Measurements from ENCODE around the gene DGCR8. TPM values are rescaled to one million over a fixed set of nuclear protein-coding genes. Genes with fewer than 3 reads are reported as not detected.

DGCR8 gene
- total and polyA plus RNA-seq, 2 donors = 20.3 to 22.5 TPM

DNA sequence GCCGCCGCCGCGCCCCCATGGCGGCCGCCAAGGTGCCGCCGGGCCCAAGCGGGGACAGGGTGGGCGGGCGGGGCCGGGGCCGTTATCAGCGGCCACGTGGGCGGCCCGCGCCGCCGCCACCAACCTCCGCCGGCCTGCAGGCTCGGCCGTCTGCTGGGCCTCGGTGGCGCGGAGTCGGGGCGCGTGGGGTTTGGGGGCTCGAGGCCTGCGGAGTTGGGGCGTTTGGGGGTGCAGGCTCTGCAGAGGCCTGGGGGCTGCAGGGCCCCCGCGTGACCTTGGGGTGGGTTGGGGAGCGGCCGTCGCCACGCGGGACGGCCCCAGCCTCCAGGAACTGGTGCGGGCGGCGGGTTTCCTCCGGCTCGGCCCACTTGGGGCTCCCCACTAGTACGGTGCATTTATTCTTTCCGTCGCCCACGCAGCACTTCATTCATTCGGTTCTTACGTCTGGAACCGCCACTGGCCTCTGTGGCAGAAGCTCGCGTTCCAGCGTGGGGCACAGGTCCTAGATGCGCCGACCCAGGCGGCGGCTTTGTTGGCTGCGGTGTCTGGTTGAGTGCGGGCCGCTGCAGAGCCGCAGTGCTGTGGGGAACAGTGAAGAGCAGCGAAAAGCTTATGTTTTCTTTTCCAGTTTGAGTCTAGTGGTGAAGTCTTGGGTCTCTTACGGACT lies 37.7 kb downstream of the DGCR8 start:
- H3K27me3 ChIP-seq (ENCODE audit: control insufficient read depth in 2 of 2, insufficient read depth in 1 of 2, low read length in 1 of 2) = no peaks in the 10 kb centered on the region
- H3K9me3 ChIP-seq (ENCODE audit: control insufficient read depth in 2 of 2, insufficient read depth in 1 of 2, low read length in 1 of 2) = no peaks in the 10 kb centered on the region
- peak overlapping the region; percentile 62 to 66 for H3K27ac ChIP-seq (ENCODE audit: low read depth in 1 of 2, low read length in 1 of 2)
- under 1% methylated on average over 66 of the region's 66 CpGs for WGBS
- peak in 2 of 9 donors; percentile 37 to 66 for DNase-seq (ENCODE audit: low read depth in 6 of 9, low spot score in 9 of 9)
- peaks cover 18 to 47% of the 10 kb centered on the region in 2 donors for H3K4me1 ChIP-seq (ENCODE audit: control insufficient read depth in 2 of 2, insufficient read depth in 2 of 2, low read length in 2 of 2)
- H3K4me3 ChIP-seq (ENCODE audit: low read length in 2 of 2) = peak overlapping the region; percentile 81 to 91
- peaks cover 67 to 72% of the 10 kb centered on the region in 2 donors for H3K36me3 ChIP-seq (ENCODE audit: control insufficient read depth in 2 of 2, insufficient read depth in 2 of 2, low read length in 1 of 2)

GRCh38 chr22:20118300-20119020 lies 38.4 kb downstream of the DGCR8 start:
- no peak for DNase-seq (ENCODE audit: low read depth in 6 of 9, low spot score in 9 of 9)
- Histone ChIP-seq H3K9me3 (ENCODE audit: control insufficient read depth in 2 of 2, insufficient read depth in 1 of 2, low read length in 1 of 2) (no peaks in the 10 kb centered on the region), H3K36me3 (ENCODE audit: control insufficient read depth in 2 of 2, insufficient read depth in 2 of 2, low read length in 1 of 2) (peaks cover 65 to 67% of the 10 kb centered on the region in 2 donors), H3K27me3 (ENCODE audit: control insufficient read depth in 2 of 2, insufficient read depth in 1 of 2, low read length in 1 of 2) (no peaks in the 10 kb centered on the region), H3K4me3 (ENCODE audit: low read length in 2 of 2) (peak overlapping the region; percentile 81 to 91), H3K27ac (ENCODE audit: low read depth in 1 of 2, low read length in 1 of 2) (peak overlapping the region; percentile 44 to 62), H3K4me1 (ENCODE audit: control insufficient read depth in 2 of 2, insufficient read depth in 2 of 2, low read length in 2 of 2) (peaks cover 13 to 43% of the 10 kb centered on the region in 2 donors)
- WGBS = 31% methylated on average over 8 of the region's 8 CpGs

DNA sequence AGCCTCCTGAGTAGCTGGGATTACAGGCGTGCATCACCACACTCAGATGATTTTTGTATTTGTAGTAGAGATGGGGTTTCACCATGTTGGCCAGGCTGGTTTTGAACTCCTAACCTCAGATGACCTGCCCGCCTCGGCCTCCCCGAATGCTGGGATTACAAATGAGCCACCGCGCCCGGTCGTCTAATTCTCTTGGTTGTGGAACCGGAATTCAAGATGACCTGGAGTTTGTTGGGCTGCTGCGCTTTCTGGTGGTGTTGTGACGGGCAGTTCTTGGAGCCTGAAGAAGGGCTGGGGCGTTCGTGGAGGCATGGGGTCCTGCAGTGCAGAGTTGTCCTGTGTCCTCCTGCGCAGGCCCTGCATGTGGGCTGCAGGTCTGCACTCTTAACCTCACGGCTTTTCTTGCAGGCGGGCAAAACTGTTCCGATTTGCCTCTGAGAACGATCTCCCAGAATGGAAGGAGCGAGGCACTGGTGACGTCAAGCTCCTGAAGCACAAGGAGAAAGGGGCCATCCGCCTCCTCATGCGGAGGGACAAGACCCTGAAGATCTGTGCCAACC lies 41.9 kb downstream of the DGCR8 start:
- Histone ChIP-seq H3K4me1 (ENCODE audit: control insufficient read depth in 2 of 2, insufficient read depth in 2 of 2, low read length in 2 of 2) (peaks cover 2 to 24% of the 10 kb centered on the region in 2 donors), H3K4me3 (ENCODE audit: low read length in 2 of 2) (no peak overlapping the region), H3K27me3 (ENCODE audit: control insufficient read depth in 2 of 2, insufficient read depth in 1 of 2, low read length in 1 of 2) (no peaks in the 10 kb centered on the region), H3K36me3 (ENCODE audit: control insufficient read depth in 2 of 2, insufficient read depth in 2 of 2, low read length in 1 of 2) (peaks cover 72 to 74% of the 10 kb centered on the region in 2 donors), H3K27ac (ENCODE audit: low read depth in 1 of 2, low read length in 1 of 2) (no peak overlapping the region), H3K9me3 (ENCODE audit: control insufficient read depth in 2 of 2, insufficient read depth in 1 of 2, low read length in 1 of 2) (no peaks in the 10 kb centered on the region)
- no peak for DNase-seq (ENCODE audit: low read depth in 6 of 9, low spot score in 9 of 9)
- WGBS = 97% methylated on average over 22 of the region's 22 CpGs

- WGBS = 95% methylated on average over 13 of the region's 13 CpGs
- DNase-seq (ENCODE audit: low read depth in 6 of 9, low spot score in 9 of 9) = no peak
- no peaks in the 10 kb centered on the region for H3K9me3 ChIP-seq (ENCODE audit: control insufficient read depth in 2 of 2, insufficient read depth in 1 of 2, low read length in 1 of 2)
- H3K27me3 ChIP-seq (ENCODE audit: control insufficient read depth in 2 of 2, insufficient read depth in 1 of 2, low read length in 1 of 2) = no peaks in the 10 kb centered on the region
- no peak overlapping the region for H3K4me3 ChIP-seq (ENCODE audit: low read length in 2 of 2)
- peaks cover 77 to 88% of the 10 kb centered on the region in 2 donors for H3K36me3 ChIP-seq (ENCODE audit: control insufficient read depth in 2 of 2, insufficient read depth in 2 of 2, low read length in 1 of 2)
- H3K4me1 ChIP-seq (ENCODE audit: control insufficient read depth in 2 of 2, insufficient read depth in 2 of 2, low read length in 2 of 2) = peaks cover 1 to 23% of the 10 kb centered on the region in 2 donors
- H3K27ac ChIP-seq (ENCODE audit: low read depth in 1 of 2, low read length in 1 of 2) = no peak overlapping the region
Measured at GRCh38 chr22:20123366-20124082, 43.5 kb downstream of the DGCR8 start.

- H3K9me3 ChIP-seq (ENCODE audit: control insufficient read depth in 2 of 2, insufficient read depth in 1 of 2, low read length in 1 of 2) = no peaks in the 10 kb centered on the region
- H3K27me3 ChIP-seq (ENCODE audit: control insufficient read depth in 2 of 2, insufficient read depth in 1 of 2, low read length in 1 of 2) = no peaks in the 10 kb centered on the region
- no peak overlapping the region for H3K4me3 ChIP-seq (ENCODE audit: low read length in 2 of 2)
- no peak overlapping the region for H3K27ac ChIP-seq (ENCODE audit: low read depth in 1 of 2, low read length in 1 of 2)
- 98% methylated on average over 11 of the region's 11 CpGs for WGBS
- peaks cover 74 to 82% of the 10 kb centered on the region in 2 donors for H3K36me3 ChIP-seq (ENCODE audit: control insufficient read depth in 2 of 2, insufficient read depth in 2 of 2, low read length in 1 of 2)
- peaks cover 5 to 23% of the 10 kb centered on the region in 2 donors for H3K4me1 ChIP-seq (ENCODE audit: control insufficient read depth in 2 of 2, insufficient read depth in 2 of 2, low read length in 2 of 2)
- no peak for DNase-seq (ENCODE audit: low read depth in 6 of 9, low spot score in 9 of 9)
Measured at GRCh38 chr22:20124083-20124787, 44.2 kb downstream of the DGCR8 start.

GRCh38 chr22:20125201-20126174 lies 45.4 kb downstream of the DGCR8 start:
- no peaks in the 10 kb centered on the region for H3K9me3 ChIP-seq (ENCODE audit: control insufficient read depth in 2 of 2, insufficient read depth in 1 of 2, low read length in 1 of 2)
- WGBS = 98% methylated on average over 32 of the region's 32 CpGs
- no peak for DNase-seq (ENCODE audit: low read depth in 6 of 9, low spot score in 9 of 9)
- no peaks in the 10 kb centered on the region for H3K27me3 ChIP-seq (ENCODE audit: control insufficient read depth in 2 of 2, insufficient read depth in 1 of 2, low read length in 1 of 2)
- no peak overlapping the region for H3K4me3 ChIP-seq (ENCODE audit: low read length in 2 of 2)
- H3K36me3 ChIP-seq (ENCODE audit: control insufficient read depth in 2 of 2, insufficient read depth in 2 of 2, low read length in 1 of 2) = peaks cover 62 to 69% of the 10 kb centered on the region in 2 donors
- peaks cover 8 to 26% of the 10 kb centered on the region in 2 donors for H3K4me1 ChIP-seq (ENCODE audit: control insufficient read depth in 2 of 2, insufficient read depth in 2 of 2, low read length in 2 of 2)
- no peak overlapping the region for H3K27ac ChIP-seq (ENCODE audit: low read depth in 1 of 2, low read length in 1 of 2)

DNA sequence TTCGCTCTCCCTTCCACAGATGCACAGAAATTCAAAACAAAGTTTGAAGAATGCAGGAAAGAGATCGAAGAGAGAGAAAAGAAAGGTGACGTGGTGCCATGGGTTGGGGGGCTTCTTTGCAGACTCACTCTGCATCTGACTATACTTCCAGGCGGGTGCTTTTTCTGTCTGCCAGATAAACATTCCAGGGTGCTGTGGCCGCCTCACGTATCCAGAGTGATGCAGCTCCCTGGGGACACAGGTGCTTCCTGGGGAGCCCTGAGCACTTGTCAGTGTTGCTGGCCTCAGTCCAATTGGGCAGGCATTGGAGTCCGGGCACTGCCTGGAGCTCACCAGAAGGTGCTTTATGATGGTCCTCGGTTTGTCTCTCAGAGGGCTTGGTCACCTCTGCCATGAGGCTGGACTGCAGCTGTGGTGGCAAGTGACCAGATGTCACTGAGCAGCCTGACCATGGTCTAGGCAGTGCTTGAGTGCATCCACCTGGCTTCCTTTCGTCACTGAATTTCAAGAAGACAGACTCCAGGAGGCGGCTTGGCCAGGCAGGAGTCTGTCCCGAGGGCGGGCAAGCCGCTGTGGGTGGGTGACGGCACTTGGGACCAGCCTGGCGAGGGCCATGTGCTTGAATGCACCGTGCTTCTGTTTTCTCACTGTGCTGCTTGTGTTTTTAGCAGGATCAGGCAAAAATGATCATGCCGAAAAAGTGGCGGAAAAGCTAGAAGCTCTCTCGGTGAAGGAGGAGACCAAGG lies 46.4 kb downstream of the DGCR8 start:
- peaks cover 10 to 29% of the 10 kb centered on the region in 2 donors for H3K4me1 ChIP-seq (ENCODE audit: control insufficient read depth in 2 of 2, insufficient read depth in 2 of 2, low read length in 2 of 2)
- no peaks in the 10 kb centered on the region for H3K27me3 ChIP-seq (ENCODE audit: control insufficient read depth in 2 of 2, insufficient read depth in 1 of 2, low read length in 1 of 2)
- H3K4me3 ChIP-seq (ENCODE audit: low read length in 2 of 2) = no peak overlapping the region
- H3K36me3 ChIP-seq (ENCODE audit: control insufficient read depth in 2 of 2, insufficient read depth in 2 of 2, low read length in 1 of 2) = peaks cover 55 to 61% of the 10 kb centered on the region in 2 donors
- no peak for DNase-seq (ENCODE audit: low read depth in 6 of 9, low spot score in 9 of 9)
- no peak overlapping the region for H3K27ac ChIP-seq (ENCODE audit: low read depth in 1 of 2, low read length in 1 of 2)
- WGBS = 92% methylated on average over 19 of the region's 19 CpGs
- H3K9me3 ChIP-seq (ENCODE audit: control insufficient read depth in 2 of 2, insufficient read depth in 1 of 2, low read length in 1 of 2) = no peaks in the 10 kb centered on the region
